HG03439 (cell line): ENCODE measurements around the gene IL1RN.

ENCODE experiments used
- ATAC-seq: cut with Tn5 transposase; IDR thresholded peaks from one replicate; pipeline ENCODE4 v1.9.1; 2021; ENCODE audit warnings: mild to moderate bottlenecking, moderate library complexity; ENCODE audit not compliant: unreplicated experiment

Gene IL1RN

GRCh38 chr2:113124984-113125855, 2.2 kb upstream of the IL1RN start:
- ATAC-seq, result no peak

DNA sequence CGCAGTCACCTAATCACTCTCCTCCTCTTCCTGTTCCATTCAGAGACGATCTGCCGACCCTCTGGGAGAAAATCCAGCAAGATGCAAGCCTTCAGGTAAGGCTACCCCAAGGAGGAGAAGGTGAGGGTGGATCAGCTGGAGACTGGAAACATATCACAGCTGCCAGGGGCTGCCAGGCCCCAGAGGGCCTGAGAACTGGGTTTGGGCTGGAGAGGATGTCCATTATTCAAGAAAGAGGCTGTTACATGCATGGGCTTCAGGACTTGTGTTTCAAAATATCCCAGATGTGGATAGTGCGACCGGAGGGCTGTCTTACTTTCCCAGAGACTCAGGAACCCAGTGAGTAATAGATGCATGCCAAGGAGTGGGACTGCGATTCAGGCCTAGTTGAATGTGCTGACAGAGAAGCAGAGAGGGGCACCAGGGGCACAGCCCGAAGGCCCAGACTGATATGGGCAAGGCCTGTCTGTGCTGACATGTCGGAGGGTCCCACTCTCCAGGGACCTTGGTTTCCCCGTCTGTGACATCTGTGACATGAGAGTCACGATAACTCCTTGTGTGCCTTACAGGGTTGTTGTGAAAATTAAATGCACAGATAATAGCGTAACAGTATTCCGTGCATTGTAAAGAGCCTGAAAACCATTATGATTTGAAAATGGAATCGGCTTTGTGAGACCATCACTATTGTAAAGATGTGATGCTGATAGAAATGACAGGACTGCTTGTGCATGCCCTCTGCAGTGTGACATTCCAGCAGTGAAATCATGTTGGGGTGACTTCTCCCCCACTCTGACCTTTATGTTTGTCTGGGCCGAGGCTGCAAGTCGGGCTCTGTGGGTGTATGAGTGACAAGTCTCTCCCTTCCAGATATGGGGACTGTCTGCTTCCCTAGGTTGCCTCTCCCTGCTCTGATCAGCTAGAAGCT, 510 bp downstream of the IL1RN start:
- no peak for ATAC-seq

- no peak for ATAC-seq
These were observed 2.2 kb downstream of the IL1RN start for GRCh38 chr2:113129519-113130078.

DNA sequence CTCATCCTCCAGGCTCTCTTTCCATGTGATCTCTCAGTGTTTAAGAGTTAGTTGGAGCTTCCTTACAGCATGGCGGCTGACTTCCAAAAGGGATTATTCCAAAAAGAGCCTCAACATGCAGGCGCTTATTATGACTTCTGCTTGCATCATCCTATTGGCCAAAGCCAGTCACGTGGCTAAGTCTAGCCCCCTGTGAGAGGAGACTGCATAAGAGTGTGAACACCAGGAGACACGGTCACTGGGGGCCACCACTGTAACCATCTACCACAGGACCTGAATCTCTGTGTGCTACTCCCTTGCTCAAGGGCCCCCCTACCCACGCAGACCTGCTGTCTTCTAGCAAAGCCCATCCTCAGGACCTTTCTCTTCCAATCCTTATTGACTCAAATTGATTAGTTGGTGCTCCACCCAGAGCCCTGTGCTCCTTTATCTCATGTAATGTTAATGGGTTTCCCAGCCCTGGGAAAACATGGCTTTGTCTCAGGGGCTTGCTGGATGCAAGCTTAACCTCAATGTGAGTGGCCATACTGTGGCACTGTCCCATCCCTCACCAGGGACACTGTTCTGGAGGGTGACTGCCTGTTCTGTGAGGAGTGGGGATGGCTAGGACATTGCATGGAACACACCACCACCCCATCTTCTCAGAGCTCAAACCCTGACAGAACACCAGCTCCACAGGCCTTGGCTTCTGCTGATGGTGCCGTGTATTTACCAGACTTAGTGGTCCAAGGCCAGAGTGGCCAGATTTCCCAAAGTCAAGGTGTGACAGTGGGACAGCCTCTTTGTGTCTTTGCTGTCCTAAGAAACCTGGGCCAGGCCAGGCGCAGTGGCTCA, 4.2 kb downstream of the IL1RN start:
- no peak for ATAC-seq

- ATAC-seq, result no peak
These were observed 5.1 kb downstream of the IL1RN start for GRCh38 chr2:113132414-113133021.

DNA sequence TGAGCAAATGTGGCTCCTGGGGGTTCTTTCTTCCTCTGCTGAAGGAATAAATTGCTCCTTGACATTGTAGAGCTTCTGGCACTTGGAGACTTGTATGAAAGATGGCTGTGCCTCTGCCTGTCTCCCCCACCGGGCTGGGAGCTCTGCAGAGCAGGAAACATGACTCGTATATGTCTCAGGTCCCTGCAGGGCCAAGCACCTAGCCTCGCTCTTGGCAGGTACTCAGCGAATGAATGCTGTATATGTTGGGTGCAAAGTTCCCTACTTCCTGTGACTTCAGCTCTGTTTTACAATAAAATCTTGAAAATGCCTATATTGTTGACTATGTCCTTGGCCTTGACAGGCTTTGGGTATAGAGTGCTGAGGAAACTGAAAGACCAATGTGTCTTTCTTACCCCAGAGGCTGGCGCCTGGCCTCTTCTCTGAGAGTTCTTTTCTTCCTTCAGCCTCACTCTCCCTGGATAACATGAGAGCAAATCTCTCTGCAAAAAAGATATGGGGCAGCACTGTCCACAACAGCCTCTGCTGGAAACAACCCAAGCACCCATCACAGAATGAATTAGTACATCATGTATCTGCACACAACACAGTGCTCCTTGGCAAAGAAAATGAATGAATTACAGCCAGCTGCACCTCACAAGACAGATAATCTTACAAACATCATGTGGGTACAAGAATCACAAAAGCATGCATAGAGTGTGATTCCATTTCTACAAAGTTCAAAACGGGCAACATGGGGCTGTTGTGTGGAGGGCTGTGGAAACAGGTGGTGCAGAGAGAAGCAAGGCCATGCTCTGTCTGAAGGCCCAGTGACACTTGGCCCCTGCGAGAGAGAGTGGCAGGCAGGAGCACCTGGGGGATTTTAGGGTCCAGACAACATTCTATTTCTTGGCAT, 6.6 kb downstream of the IL1RN start:
- no peak for ATAC-seq

DNA sequence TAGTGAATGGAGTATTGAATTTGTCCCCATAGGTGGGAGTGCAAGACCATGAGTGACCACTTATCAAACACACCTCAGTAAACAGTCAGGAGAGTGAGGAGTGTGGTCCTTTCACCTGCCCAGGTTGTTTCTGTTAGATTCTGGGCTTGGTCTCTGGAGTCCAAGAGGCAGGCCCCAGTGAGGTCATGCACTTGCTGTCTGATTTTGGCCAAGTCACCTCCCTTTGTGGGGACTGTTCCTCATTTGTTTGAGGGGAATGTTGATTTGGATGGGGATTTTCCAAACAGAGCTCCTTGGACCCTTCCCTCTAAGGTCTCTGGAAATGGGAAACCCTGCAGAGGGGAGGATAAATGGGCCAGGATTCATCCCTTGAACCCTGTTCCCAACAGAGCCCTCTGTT, 7.3 kb downstream of the IL1RN start:
- ATAC-seq, result no peak

DNA sequence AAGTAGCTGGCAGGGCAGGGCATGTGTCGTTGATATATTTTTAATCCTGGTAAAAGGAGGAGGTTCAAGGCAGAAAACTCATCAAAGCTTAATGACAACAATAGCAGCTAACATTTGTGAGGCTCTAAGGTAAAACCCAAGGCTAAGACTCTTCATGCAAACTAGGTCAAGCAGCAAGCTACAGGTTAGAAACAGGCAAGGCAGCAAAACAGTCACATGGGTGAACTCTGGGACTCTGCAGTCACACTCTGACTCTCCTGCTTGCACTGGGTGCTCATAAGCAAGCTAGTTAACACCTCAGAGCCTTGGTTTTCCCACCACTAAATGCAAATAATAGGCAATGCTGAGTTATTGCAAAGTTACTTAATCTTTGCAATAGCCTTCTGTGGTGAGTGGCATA, 7.9 kb downstream of the IL1RN start:
- no peak for ATAC-seq

DNA sequence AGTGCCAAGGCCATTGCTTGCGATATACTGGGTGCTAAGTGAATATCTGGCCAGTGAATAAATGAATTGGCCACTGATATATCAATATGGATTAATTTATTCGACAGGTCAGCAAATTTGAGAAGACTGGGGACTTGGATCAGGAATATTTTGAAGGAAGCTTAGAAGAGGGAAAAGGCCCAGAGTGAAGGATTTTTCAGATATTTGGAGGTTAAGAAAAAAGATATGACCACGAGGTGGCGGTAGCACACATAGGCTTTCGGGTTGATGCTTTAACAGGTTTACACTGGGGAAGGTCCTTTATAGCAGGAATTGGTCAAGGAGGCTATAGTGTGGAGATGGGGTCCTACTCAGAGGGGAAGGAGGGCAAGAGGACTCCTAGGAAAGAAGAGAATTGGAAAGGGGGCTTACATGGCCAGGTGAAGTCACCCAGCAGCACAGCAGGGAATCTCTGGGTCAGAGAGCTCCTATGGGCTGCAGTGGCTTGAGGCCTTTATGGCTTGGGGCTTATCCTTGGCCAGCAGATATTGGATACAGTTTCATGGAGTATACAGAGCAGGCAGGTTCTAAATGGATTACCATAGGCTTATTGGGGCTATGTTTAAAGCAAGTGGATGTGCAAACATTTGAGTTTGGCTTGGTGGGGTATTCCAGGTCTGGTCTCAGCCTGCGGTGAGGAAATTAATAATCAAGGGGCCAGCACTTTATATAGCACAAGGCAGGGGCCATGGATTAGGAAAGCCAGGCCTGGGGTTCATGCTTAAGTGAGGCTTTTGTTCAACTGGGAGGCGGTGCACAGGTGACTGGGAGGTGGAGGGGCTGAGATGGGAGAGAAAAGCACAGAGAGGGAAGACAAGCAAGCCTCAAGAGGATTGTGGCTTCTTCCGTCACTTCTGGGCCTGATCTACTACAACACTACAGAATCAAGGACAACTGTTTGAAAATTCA, 9.7 kb downstream of the IL1RN start:
- ATAC-seq, result no peak

DNA sequence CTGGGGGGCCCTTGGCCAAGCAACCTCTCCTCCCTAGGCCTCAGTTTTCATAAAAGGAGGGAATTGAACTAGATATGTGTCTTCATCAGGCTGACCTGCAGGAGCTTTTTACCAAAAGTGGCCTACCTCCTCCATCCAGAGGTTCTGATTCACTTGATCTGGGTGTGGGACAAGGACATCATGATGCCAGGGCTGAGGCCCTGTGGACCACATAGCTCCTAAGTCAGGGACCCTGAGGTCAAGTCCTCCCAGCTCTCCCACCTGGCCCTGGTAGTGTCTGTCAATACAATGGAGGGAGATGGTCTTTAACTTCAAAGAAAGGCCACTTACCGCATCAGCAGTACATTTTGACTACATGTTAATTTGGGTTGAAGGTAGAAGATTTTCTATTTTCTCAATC, 10.4 kb downstream of the IL1RN start:
- no peak for ATAC-seq

DNA sequence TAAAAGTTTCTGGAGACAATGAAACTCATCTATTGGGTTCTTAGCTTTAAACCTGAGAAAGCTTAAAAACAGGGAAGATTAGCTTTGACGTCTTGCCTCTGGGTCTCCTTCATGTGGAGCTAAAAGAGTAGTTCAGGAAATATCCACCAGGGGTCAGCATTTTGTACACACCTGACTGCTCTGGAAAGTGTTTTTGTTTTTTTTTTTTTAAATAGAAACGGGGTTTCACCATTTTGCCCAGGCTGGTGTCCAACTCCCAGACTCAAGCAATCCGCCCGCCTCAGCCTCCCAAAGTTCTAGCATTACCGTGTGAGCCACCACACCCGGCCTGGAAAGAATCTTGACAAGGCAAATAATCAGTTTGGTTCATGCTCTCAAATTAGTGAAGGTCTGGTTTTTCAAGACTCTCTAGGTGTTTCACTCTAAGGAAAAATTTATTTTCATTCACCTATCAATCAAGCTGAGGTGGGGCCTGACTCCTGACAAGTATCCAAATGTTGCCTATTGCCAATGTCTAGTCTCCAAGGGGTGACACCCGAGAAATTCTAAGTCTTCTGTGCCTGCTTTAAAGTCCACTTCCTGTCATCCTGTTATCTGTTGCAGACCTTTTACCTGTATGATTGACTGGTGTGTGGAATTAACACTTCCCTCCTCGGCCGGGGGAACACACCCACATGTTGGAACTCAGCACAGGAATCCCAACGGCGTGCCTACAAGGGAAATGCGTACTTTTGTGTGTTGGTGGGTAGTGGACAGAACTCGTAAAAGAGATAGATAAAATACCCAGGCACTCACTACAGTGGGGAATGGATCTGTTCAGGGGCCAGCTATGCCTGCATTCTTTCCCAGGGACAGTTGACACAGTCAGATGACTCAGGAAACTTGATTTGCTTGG, 11.3 kb downstream of the IL1RN start:
- peak; percentile 67 for ATAC-seq

DNA sequence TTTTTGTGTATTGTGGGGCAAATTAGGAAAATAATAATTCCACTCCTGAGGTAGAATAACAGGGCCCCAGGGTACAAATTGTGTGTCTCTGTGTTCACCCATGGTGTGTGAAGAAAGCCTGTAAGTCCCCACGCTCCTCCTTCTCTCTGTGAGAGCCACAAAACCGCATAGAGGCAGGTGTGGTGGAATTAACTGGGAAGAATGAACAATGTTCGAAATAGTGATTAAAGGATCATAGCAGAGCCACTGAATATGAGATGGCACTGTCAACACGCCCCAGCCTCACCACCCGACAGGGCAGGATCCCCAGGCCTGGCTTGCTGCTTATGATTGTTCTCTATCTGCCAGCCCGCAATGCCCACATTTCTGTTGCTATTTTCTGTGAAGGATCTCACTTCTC, 14.1 kb downstream of the IL1RN start:
- no peak for ATAC-seq

DNA sequence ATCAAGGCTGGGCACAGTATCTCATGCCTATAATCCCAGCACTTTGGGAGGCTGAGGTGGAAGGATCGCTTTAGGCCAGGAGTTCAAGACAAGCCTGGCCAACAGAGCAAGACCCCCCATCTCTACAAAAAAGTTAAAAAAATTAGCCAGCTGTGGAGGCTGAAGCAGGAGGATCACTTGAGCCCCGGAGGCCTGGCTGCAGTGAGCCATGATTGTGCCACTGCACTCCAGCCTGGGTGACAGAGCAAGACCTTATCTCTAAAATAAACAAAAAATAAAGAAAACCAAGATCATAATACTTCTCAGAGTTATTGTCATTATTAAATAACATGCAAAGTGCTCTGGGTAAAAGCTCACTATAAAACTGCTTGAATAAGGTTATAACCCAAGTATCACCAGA, 14.9 kb downstream of the IL1RN start:
- ATAC-seq, result no peak

DNA sequence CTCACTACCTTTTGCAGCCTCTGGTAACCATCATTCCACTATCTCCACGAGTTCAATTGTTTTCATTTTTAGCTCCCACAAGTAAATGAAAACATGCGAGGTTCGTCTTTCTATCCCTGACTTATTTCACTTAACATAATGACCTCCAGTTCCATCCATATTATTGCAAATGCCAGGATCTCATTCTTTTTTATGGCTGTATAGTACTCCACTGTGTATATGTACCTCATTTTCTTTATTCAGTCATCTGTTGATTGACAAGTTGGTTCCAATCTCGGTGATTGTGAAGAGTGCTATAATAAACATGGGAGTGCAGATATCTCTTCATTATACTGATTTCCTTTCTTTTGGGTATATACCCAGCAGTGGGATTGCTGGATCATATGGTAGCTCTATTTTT, 16.9 kb downstream of the IL1RN start:
- no peak for ATAC-seq

DNA sequence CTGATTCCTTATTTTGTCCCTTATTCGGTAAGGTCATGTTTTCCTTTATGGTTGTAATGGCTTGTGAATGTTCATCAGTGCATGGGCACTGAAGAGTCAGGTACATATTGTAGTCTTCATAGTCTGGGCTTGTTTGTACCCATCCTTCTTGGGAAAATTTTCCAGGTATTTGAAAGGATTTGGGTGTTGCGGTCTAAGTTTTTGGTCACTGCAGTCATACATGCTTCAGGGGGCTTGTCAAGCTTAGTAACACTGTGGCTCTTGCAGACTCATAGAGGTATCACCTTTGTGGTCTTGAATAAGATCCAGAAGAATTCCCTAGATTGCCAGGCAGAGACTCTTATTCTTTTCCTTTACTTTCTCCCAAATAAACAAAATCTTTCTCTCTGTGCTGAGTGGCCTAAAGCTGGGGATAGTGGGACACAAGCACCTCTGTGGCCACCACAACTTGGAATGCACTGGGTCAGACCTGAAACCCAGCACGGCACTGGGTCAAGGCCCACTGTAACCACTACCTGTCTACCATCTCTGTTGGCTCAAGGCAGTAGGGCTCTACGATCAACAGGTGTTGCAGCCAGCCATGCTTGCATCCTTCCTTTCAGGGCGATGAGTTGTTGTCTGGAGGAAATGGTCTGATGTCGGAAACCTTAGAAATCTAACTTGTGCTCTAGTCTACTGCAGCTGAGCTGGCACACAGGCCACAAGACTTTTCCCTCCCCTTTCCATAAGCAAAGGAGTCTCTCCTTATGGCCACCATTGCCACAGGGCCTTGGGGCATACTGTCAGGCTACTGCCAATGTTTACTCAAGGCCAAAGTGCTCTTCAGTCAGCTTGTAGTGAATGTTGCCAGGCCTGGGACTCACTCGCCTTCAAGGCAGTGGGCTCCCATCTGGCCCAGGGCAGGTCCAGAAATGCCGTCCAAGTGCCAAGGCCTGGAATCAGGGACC, 21.5 kb downstream of the IL1RN start:
- ATAC-seq, result no peak
